ENCODE measurements around the gene SPCS1.
"Not testable (repeated sequence)": the region's sequence is repeated elsewhere in the genome, so short reads cannot be mapped to it uniquely, and the experiment has no call there.

The SPCS1 gene

GRCh38 chr3:52705688-52706686, at the start of gene SPCS1, which contains the start of gene GLT8D1:
Gene SPCS1 (plus strand): TSS chr3:52706106. CDS start chr3:52706247, 141 bp downstream.
Gene GLT8D1 (minus strand): TSS chr3:52705791. CDS start chr3:52700460, 5,331 bp downstream.
- Mint-ChIP-seq H3K27ac (peak within 1 kb of the TSS; percentile 98), H3K4me3 (peak within 1 kb of the TSS; percentile 98), H3K36me3 (ENCODE audit: low read depth) (peaks cover 33% of the 10 kb centered on the region), H3K27me3 (ENCODE audit: low read depth, poor library complexity) (peaks cover 6% of the 10 kb centered on the region), H3K4me1 (peaks cover 34% of the 10 kb centered on the region), H3K9me3 (no peaks in the 10 kb centered on the region)
- DNase-seq = peak; percentile 88
- no peak for TF ChIP-seq CTCF (IDR thresholded peaks at IDR 0.05)

- Mint-ChIP-seq H3K4me3 (no peak overlapping the region), H3K4me1 (no peaks in the 10 kb centered on the region), H3K27me3 (ENCODE audit: low read depth, poor library complexity) (no peaks in the 10 kb centered on the region), H3K9me3 (no peaks in the 10 kb centered on the region), H3K27ac (no peak overlapping the region), H3K36me3 (ENCODE audit: low read depth) (peaks cover 71% of the 10 kb centered on the region)
- TF ChIP-seq CTCF (IDR thresholded peaks at IDR 0.05) = no peak
- DNase-seq = no peak
Observed at GRCh38 chr3:52660046-52660445, 45.9 kb upstream of the SPCS1 start.

- no peak overlapping the region for H3K4me3 Mint-ChIP-seq
- peaks cover 73% of the 10 kb centered on the region for H3K36me3 Mint-ChIP-seq (ENCODE audit: low read depth)
- H3K9me3 Mint-ChIP-seq = no peaks in the 10 kb centered on the region
- peak overlapping the region; percentile 42 for H3K27ac Mint-ChIP-seq
- TF ChIP-seq CTCF (IDR thresholded peaks at IDR 0.05) = no peak
- no peak for DNase-seq
- H3K27me3 Mint-ChIP-seq (ENCODE audit: low read depth, poor library complexity) = no peaks in the 10 kb centered on the region
- no peaks in the 10 kb centered on the region for H3K4me1 Mint-ChIP-seq
Observed at GRCh38 chr3:52663098-52663497, 42.8 kb upstream of the SPCS1 start.

GRCh38 chr3:52670621-52671521, 35.0 kb upstream of the SPCS1 start:
- Mint-ChIP-seq H3K4me3 (no peak overlapping the region), H3K27ac (peak overlapping the region; percentile 69), H3K4me1 (no peaks in the 10 kb centered on the region), H3K9me3 (no peaks in the 10 kb centered on the region), H3K36me3 (ENCODE audit: low read depth) (peaks cover 76% of the 10 kb centered on the region), H3K27me3 (ENCODE audit: low read depth, poor library complexity) (no peaks in the 10 kb centered on the region)
- no peak for TF ChIP-seq CTCF (IDR thresholded peaks at IDR 0.05)
- no peak for DNase-seq

GRCh38 chr3:52671676-52672075, 34.2 kb upstream of the SPCS1 start:
- H3K27me3 Mint-ChIP-seq (ENCODE audit: low read depth, poor library complexity) = no peaks in the 10 kb centered on the region
- DNase-seq = no peak
- TF ChIP-seq CTCF (IDR thresholded peaks at IDR 0.05) = no peak
- H3K4me3 Mint-ChIP-seq = no peak overlapping the region
- no peak overlapping the region for H3K27ac Mint-ChIP-seq
- peaks cover 76% of the 10 kb centered on the region for H3K36me3 Mint-ChIP-seq (ENCODE audit: low read depth)
- H3K4me1 Mint-ChIP-seq = no peaks in the 10 kb centered on the region
- no peaks in the 10 kb centered on the region for H3K9me3 Mint-ChIP-seq

- H3K27ac Mint-ChIP-seq; DNase-seq; H3K4me3 Mint-ChIP-seq; H3K27me3 Mint-ChIP-seq (ENCODE audit: low read depth, poor library complexity); H3K4me1 Mint-ChIP-seq; H3K9me3 Mint-ChIP-seq: not testable (repeated sequence)
- peaks cover 88% of the 10 kb centered on the region for H3K36me3 Mint-ChIP-seq (ENCODE audit: low read depth)
Observed at GRCh38 chr3:52676201-52676600, 29.7 kb upstream of the SPCS1 start.

Data from nephron progenitor cell (in vitro differentiated cells).